HG03469 (cell line): ENCODE measurements around the gene UTP25.
"Not testable (repeated sequence)": the region's sequence is repeated elsewhere in the genome, so short reads cannot be mapped to it uniquely, and the experiment has no call there.

ENCODE experiments used
- ATAC-seq: cut with Tn5 transposase; IDR thresholded peaks from one replicate; pipeline ENCODE4 v1.9.1; 2021; ENCODE audit warnings: mild to moderate bottlenecking, moderate library complexity, moderate number of reproducible peaks; ENCODE audit not compliant: unreplicated experiment

The UTP25 gene, protein sequence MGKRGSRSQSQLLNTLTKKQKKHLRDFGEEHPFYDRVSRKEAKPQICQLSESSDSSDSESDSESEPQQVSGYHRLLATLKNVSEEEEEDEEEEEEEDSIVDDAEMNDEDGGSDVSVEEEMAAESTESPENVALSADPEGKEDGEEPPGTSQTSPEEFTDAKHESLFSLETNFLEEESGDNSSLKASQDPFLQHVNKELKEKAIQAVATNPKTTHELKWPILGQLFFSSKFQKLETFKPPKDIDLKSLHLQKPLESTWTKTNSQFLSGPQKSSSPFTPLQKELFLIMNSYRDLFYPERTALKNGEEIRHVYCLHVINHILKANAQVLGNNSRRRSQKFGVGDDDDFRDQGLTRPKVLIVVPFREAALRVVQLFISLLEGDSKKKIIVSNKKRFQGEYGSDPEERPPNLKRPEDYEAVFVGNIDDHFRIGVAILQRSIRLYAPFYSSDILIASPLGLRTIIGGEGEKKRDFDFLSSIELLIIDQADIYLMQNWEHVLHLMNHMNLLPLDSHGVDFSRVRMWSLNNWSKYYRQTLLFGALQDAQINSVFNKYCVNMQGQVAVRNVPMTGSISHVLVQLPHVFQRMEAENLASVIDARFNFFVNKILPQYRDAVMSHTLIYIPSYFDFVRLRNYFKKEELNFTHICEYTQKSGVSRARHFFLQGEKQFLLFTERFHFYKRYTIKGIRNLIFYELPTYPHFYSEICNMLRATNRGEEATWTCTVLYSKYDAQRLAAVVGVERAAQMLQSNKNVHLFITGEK

GRCh38 chr1:209827384-209828262 lies at the start of gene UTP25:
Gene UTP25 (plus strand): TSS chr1:209827972. CDS start chr1:209828064, 92 bp downstream.
- peak; percentile 72 for ATAC-seq

- ATAC-seq = no peak
These were observed 49.7 kb upstream of the UTP25 start for GRCh38 chr1:209778102-209778501.

GRCh38 chr1:209780268-209780667 lies 47.5 kb upstream of the UTP25 start:
- ATAC-seq = no peak

DNA sequence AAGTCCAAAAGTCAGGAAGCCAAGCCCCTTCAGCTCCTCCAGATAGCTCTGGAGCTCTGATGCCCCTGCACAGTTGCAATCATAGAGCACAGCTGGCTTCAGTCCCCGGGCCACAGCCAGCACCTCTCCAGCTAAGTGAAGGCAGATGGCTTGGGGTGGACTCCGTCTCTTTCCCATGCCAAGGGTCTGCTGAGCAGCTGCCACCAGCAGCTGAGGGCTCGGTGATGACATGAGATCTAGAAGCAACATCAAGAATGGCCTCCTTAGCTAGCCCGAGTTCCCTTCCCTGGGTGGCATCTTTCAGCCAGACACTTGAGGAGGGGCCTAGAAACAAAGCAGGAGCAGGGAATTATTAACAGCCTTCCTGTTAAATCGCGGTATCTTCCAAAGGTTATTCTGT lies 44.4 kb upstream of the UTP25 start:
- ATAC-seq = no peak

DNA sequence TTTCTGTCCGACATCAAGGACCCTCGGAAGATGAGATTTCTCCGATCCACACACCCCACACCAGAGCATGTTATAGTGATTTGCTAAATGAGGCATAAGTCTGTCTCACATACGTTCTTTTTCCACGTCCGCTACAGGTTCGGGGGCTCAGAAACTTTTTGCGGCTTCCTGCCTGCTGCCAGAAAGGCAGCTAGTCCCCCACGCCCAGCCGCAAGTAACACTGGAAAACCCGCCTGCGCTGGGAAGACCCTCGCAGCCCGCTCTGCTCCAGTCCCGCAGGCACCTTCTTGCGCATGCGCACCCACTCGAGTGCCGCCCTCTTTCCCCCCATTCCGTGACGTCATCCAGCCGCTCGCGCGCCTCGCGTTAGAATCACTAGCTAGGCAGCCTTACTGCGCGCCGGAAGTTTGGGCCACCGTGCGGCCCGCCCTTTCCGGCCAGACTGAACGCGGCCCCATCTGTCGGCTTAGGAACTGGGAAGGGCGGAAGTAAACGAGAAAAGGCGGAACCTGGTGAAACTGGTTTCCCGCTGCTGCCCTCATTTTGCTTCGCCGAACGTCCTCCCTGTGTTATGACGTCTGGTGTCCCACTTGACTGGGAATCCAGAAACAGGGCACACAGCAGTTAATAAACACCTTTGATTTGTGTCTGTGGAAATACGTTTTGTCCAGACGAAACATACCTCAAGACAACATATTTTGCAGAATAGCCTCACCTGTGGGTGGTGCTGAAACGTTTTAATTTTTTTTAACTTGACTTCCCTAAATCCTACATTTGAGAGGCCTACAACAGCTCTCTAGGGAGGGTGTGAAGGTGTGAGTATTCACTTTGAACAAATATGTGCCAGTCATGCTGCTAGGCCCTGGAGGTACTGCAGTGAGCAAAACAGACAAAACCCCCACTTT lies 43.3 kb upstream of the UTP25 start, which contains the start of gene C1orf74:
Gene C1orf74, minus strand, starts transcription at position 295 of the 905 bp plus-strand sequence. CDS start 925 bp downstream, outside the sequence.
- ATAC-seq = peak; percentile 92

GRCh38 chr1:209785592-209785991 lies 42.2 kb upstream of the UTP25 start:
- no peak for ATAC-seq

DNA sequence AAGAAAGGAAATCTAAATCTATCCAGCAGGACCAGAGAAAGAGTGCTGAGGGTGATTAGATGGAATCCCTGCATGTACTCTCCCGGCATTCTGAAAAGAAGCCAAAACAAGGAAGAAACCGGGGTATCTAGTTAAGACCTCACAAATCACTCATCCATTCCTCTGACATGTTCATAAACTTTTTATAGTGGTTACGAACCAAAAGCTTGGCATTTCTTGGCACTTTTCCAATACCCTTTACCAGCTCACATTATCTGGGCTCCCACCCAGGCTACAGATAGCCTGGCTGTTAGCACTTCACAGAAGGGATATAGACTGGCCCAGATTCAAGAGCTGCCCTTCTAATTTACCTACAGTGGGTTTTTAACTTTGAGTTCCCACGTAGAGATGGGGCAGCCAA lies 41.6 kb upstream of the UTP25 start:
- no peak for ATAC-seq

DNA sequence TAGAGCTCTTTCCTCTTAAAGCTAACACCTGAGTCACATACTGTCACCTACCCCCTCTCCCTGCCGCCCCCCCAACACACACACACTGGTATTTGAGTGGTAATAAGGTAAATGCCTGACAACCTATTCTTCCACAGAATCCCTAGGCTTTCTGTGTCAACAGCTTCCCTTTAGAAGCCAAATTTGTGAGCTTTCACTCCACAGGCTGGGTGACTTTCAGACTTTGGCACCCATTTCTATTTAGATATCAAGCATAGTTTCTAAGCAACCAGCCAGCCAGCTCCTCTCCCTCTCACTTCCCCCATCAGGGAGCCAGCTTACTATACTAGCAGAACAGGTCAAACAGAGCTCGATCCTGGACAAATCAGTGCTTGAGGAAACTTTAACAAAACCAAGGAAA lies 40.2 kb upstream of the UTP25 start:
- no peak for ATAC-seq

- no peak for ATAC-seq
These were observed 38.5 kb upstream of the UTP25 start for GRCh38 chr1:209789245-209789644.

DNA sequence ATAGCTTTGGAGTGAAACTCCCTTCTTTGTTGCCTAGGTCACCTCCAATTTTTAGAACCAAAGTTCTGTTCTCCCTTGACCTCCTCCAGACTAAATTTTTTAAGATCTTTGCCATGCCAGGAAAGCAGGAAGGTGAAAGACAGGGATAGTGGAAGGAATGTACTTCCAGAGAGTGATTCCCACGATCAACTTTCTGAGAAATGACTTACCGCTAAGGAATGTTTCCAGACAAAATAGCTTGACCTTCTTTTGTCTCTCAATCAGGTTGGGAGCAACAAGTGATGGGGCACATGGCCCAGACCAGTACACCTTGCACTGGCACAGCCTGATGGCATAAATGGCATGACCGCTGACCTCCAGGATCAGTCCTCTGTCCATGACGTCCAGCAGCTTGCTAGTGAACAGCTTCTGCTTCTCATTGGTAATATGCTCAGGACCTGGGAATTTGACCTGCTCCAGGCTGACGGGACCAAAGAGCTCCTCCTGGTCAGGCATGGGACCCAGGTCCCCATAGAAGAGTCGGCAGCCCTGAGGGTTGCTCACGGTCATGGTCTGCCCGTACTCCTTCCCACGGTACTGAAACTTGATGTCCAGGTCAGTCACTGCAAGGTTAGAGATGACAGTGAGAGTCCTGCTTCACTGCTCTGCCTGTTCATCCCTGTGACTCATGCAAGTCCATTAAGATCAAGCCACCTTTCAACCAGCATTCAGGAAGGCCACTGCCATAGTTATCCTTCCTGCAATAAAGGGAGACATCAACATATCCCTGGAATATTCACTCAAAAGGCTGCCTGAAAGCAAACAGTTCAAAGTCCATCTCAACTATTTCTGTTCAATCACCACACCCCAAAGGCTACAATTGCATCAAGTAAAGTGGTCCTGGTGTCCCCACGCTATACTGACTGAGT lies 37.2 kb upstream of the UTP25 start:
- no peak for ATAC-seq

GRCh38 chr1:209791920-209792319 lies 35.9 kb upstream of the UTP25 start:
- ATAC-seq = no peak

DNA sequence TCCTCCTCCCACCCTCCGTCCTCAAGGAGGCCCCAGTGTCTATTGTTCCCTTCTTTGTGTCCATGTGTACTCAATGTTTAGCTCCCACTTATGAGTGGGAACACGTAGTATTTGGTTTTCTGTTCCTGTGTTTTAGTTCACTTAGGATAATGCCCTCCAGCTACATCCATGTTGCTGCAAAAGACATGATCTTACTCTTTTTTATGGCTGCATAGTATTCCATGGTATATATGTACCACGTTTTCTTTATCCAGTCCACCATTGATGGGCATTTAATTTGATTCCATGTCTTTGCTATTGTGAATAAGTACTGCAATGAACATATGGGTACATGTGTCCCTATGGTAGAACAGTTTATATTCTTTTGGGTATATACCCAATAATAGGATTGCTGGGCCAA lies 34.1 kb upstream of the UTP25 start:
- not testable (repeated sequence) for ATAC-seq

- no peak for ATAC-seq
These were observed 29.7 kb upstream of the UTP25 start for GRCh38 chr1:209797978-209798639.

GRCh38 chr1:209800984-209801834 lies 26.6 kb upstream of the UTP25 start:
- ATAC-seq = no peak

- no peak for ATAC-seq
These were observed 25.5 kb upstream of the UTP25 start for GRCh38 chr1:209802117-209802779.

- ATAC-seq = no peak
These were observed 25.0 kb upstream of the UTP25 start for GRCh38 chr1:209802780-209803152.

GRCh38 chr1:209803568-209803967 lies 24.2 kb upstream of the UTP25 start:
- no peak for ATAC-seq
